H1 (cell line): ENCODE data around the gene PTPN21. TPM values are rescaled to one million over a fixed set of nuclear protein-coding genes. Genes with fewer than 3 reads are reported as not detected.

ENCODE experiments used
- CTCF ChIA-PET: fragments of 300-600 bp; sonication (Branson Sonifier 250); formaldehyde crosslinking; loops from one replicate; lab custom pipeline; 2021; ENCODE audit not compliant: partially characterized antibody; lab: Charles Lee
- POLR2A ChIA-PET: fragments of 300-600 bp; sonication (Branson Sonifier 250); formaldehyde crosslinking; loops from one replicate; lab custom pipeline; 2021; ENCODE audit warnings: inconsistent platforms; ENCODE audit not compliant: partially characterized antibody; lab: Charles Lee
- DNase-seq, 2 experiments: peaks; one replicate each; pipeline versions ENCODE4 v3.0.0 to v3.0.0-alpha.2; 2010 to 2022; ENCODE audit warnings: low spot score in 2 of 2, low read depth in 1 of 2, mixed read lengths in 1 of 2
- FAIRE-seq: peaks from 2 replicates; lab custom pipeline; 2011; peaks lifted over from hg19 to GRCh38; lab: Jason Lieb, UNC
- H2AFZ ChIP-seq: 2 replicates; pipeline ENCODE4 v1.8.1; 2012; ENCODE audit warnings: low read length, inconsistent platforms
- H2AK5ac ChIP-seq: 2 replicates; pipeline ENCODE4 v1.6.1; 2013; ENCODE audit warnings: low read depth, low read length
- H2BK120ac ChIP-seq: replicated peaks from 2 replicates; pipeline ENCODE3; 2013; ENCODE audit warnings: low read depth, low read length, inconsistent platforms
- H2BK12ac ChIP-seq: 2 replicates; pipeline ENCODE4 v1.6.1; 2013; ENCODE audit warnings: low read depth, low read length
- H2BK15ac ChIP-seq: 2 replicates; pipeline ENCODE4 v1.6.1; 2013; ENCODE audit warnings: low read length
- H2BK20ac ChIP-seq: 2 replicates; pipeline ENCODE4 v1.6.1; 2013; ENCODE audit warnings: low read length
- H2BK5ac ChIP-seq: 2 replicates; pipeline ENCODE4 v1.6.1; 2013; ENCODE audit warnings: low read depth, low read length
- H3K14ac ChIP-seq: 2 replicates; pipeline ENCODE4 v1.6.1; 2013; ENCODE audit warnings: inconsistent platforms; ENCODE audit not compliant: insufficient read length
- H3K18ac ChIP-seq: 2 replicates; pipeline ENCODE4 v1.6.1; 2013; ENCODE audit warnings: low read length; ENCODE audit errors: extremely low read depth
- H3K23ac ChIP-seq: 2 replicates; pipeline ENCODE4 v1.6.1; 2013; ENCODE audit warnings: inconsistent platforms; ENCODE audit not compliant: insufficient read length
- H3K23me2 ChIP-seq: 2 replicates; pipeline ENCODE4 v1.6.1; 2013; ENCODE audit warnings: low read depth, low read length
- H3K27ac ChIP-seq: 2 replicates; pipeline ENCODE4 v1.6.1; 2011; ENCODE audit warnings: low read depth, low read length, inconsistent platforms
- H3K27me3 ChIP-seq, 4 experiments: replicated peaks in 1 of 4; 1 replicate in 1 of 4; 2 replicates in 3 of 4; pipeline versions ENCODE4 v1.6.1 to v1.8.1; 2011 to 2013; ENCODE audit warnings: low read length in 3 of 4, mild to moderate bottlenecking in 3 of 4, inconsistent platforms in 2 of 4, mixed read lengths in 2 of 4, moderate library complexity in 1 of 4; ENCODE audit not compliant: control insufficient read depth in 3 of 4, insufficient read depth in 3 of 4; ENCODE audit errors: extremely low read depth in 1 of 4
- H3K36me3 ChIP-seq, 4 experiments: 2 replicates each; pipeline versions ENCODE4 v1.6.1 to v1.8.1; 2011 to 2013; ENCODE audit warnings: mild to moderate bottlenecking in 4 of 4, low read length in 3 of 4, moderate library complexity in 2 of 4, control low read depth in 1 of 4, inconsistent platforms in 1 of 4; ENCODE audit not compliant: insufficient read depth in 4 of 4, control insufficient read depth in 2 of 4
- H3K4ac ChIP-seq: replicated peaks from 2 replicates; pipeline ENCODE3; 2013; ENCODE audit warnings: low read length, low read depth, mixed read lengths, inconsistent platforms; ENCODE audit not compliant: insufficient read length
- H3K4me1 ChIP-seq, 4 experiments: replicated peaks in 1 of 4; 1 replicate in 1 of 4; 2 replicates in 3 of 4; pipeline versions ENCODE4 v1.6.1 to v1.8.1; 2011 to 2013; ENCODE audit warnings: low read length in 3 of 4, inconsistent platforms in 2 of 4, mixed read lengths in 1 of 4; ENCODE audit not compliant: insufficient read depth in 4 of 4, control insufficient read depth in 3 of 4
- H3K4me2 ChIP-seq, 2 experiments: 2 replicates each; pipeline versions ENCODE4 v1.6.1 to v1.8.1; 2011 to 2013; ENCODE audit warnings: low read depth in 2 of 2, low read length in 2 of 2, control low read depth in 1 of 2, inconsistent platforms in 1 of 2, mild to moderate bottlenecking in 1 of 2; ENCODE audit not compliant: insufficient read depth in 1 of 2
- H3K4me3 ChIP-seq, 4 experiments: fragments of 200-600, 300-600 bp in 1 of 4; sonication (generic), shearing (Covaris generic), sonication (Bioruptor Twin) in 1 of 4; 2 replicates each; pipeline versions ENCODE4 v1.5.1 to v1.8.1; 2011 to 2016; ENCODE audit warnings: low read length in 4 of 4, low read depth in 3 of 4, control low read depth in 2 of 4, inconsistent platforms in 2 of 4, mild to moderate bottlenecking in 2 of 4, mixed read lengths in 1 of 4, moderate library complexity in 1 of 4; ENCODE audit not compliant: insufficient read depth in 2 of 4; ENCODE audit errors: extremely low read depth in 1 of 4
- H3K56ac ChIP-seq: replicated peaks from 2 replicates; pipeline ENCODE3; 2013; ENCODE audit warnings: low read depth, mild to moderate bottlenecking, mixed read lengths, low read length, inconsistent platforms; ENCODE audit not compliant: insufficient read length
- H3K79me1 ChIP-seq: 2 replicates; pipeline ENCODE4 v1.6.1; 2013; ENCODE audit warnings: low read depth, low read length, control low read depth
- H3K79me2 ChIP-seq, 2 experiments: 2 replicates each; pipeline versions ENCODE4 v1.6.1 to v1.8.1; 2012 to 2013; ENCODE audit warnings: low read length in 2 of 2, mild to moderate bottlenecking in 2 of 2, inconsistent platforms in 1 of 2; ENCODE audit not compliant: insufficient read depth in 2 of 2, control insufficient read depth in 1 of 2
- H3K9ac ChIP-seq, 4 experiments: replicated peaks in 1 of 4; 1 replicate in 1 of 4; 2 replicates in 3 of 4; pipeline versions ENCODE4 v1.6.1 to v1.8.1; 2011 to 2013; ENCODE audit warnings: low read depth in 3 of 4, low read length in 3 of 4, control low read depth in 2 of 4, mild to moderate bottlenecking in 2 of 4, moderate library complexity in 2 of 4, inconsistent platforms in 1 of 4; ENCODE audit errors: extremely low read depth in 1 of 4
- H3K9me3 ChIP-seq, 2 experiments: 2 replicates each; pipeline versions ENCODE4 v1.6.1 to v1.8.1; 2012 to 2013; ENCODE audit warnings: mild to moderate bottlenecking in 2 of 2, moderate library complexity in 2 of 2, control low read depth in 1 of 2, inconsistent platforms in 1 of 2, low read depth in 1 of 2, low read length in 1 of 2, mixed read lengths in 1 of 2; ENCODE audit not compliant: insufficient read depth in 2 of 2
- H4K20me1 ChIP-seq, 2 experiments: replicated peaks in 1 of 2; 2 replicates each; pipeline versions ENCODE3 to v1.8.1; 2011 to 2013; ENCODE audit warnings: inconsistent platforms in 2 of 2, low read length in 2 of 2, mild to moderate bottlenecking in 1 of 2; ENCODE audit not compliant: insufficient read depth in 2 of 2, control insufficient read depth in 1 of 2
- H4K5ac ChIP-seq: 2 replicates; pipeline ENCODE4 v1.6.1; 2013; ENCODE audit warnings: low read length, low read depth, mixed read lengths, inconsistent platforms; ENCODE audit not compliant: insufficient read length
- H4K8ac ChIP-seq: 2 replicates; pipeline ENCODE4 v1.8.0; 2013; ENCODE audit warnings: mild to moderate bottlenecking, moderate library complexity, low read length, inconsistent platforms; ENCODE audit not compliant: insufficient read depth; ENCODE audit errors: extremely low read depth
- H4K91ac ChIP-seq: replicated peaks from 2 replicates; pipeline ENCODE3; 2013; ENCODE audit warnings: low read length, mixed read lengths, inconsistent platforms; ENCODE audit not compliant: insufficient read length
- E2F6 ChIP-seq: IDR thresholded peaks from 2 replicates; pipeline ENCODE4 v1.6.1; 2012; ENCODE audit warnings: inconsistent platforms
- EP300 ChIP-seq, 2 experiments: IDR thresholded peaks; 1 replicate in 1 of 2; 2 replicates in 1 of 2; pipeline ENCODE4 v1.6.1; 2011 to 2012; ENCODE audit warnings: low read depth in 2 of 2, low read length in 2 of 2, mild to moderate bottlenecking in 2 of 2, borderline replicate concordance in 1 of 2, inconsistent platforms in 1 of 2, moderate library complexity in 1 of 2
- FOSL1 ChIP-seq: IDR thresholded peaks from 2 replicates; pipeline ENCODE4 v1.6.1; 2011; ENCODE audit warnings: mild to moderate bottlenecking, low read depth, low read length, moderate library complexity; ENCODE audit not compliant: insufficient read depth
- SAP30 ChIP-seq: fragments of 300-600 bp; sonication (generic); IDR thresholded peaks from 2 replicates; pipeline ENCODE4 v1.7.1; 2012; ENCODE audit warnings: low read length, moderate library complexity, mild to moderate bottlenecking, inconsistent platforms; ENCODE audit not compliant: insufficient read depth, insufficient replicate concordance
- SIX5 ChIP-seq: IDR thresholded peaks from 2 replicates; pipeline ENCODE4 v1.6.1; 2011; ENCODE audit warnings: mild to moderate bottlenecking, low read depth, low read length
- ZNF274 ChIP-seq: IDR thresholded peaks from 2 replicates; pipeline ENCODE4 v1.7.0; 2012; ENCODE audit warnings: low read length, borderline replicate concordance; ENCODE audit errors: extremely low read depth
- WGBS, 2 experiments: shearing (Covaris generic) in 1 of 2; methylation state at CpG; one replicate each; pipeline versions ENCODE4 v1.1.6 to v1.1.7; 2013 to 2015; ENCODE audit warnings: low lambda C conversion rate in 2 of 2, mixed read lengths in 2 of 2, inconsistent platforms in 1 of 2, low coverage in 1 of 2, missing lambda C conversion rate in 1 of 2; ENCODE audit not compliant: insufficient replicate concordance in 2 of 2, insufficient coverage in 1 of 2, insufficient read length in 1 of 2; ENCODE audit errors: extremely low coverage in 1 of 2, missing lambda C conversion rate in 1 of 2; 5-methylcytosine and 5-hydroxymethylcytosine counted together
- polyA plus RNA-seq, 7 experiments: library from polyadenylated mRNA; depleted of rRNA in 3 of 7; stranded (reverse) in 5 of 7; unstranded in 2 of 7; fragments of >200 nt in 5 of 7; fragments of 200-250 nt in 2 of 7; gene quantifications; 1 replicate in 5 of 7; 2 replicates in 1 of 7; 4 replicates in 1 of 7; pipeline versions ENCODE4 v1.2.1 to v1.2.3, GENCODE V29; 2011 to 2013; ENCODE audit warnings: missing spikeins in 2 of 7, mixed read lengths in 2 of 7
- total RNA-seq: library from RNA; stranded (reverse); fragmentation: NEBNext Ultra II Directional; extraction: Animal tissue kit (Norgen Biotek cat#: 25700); gene quantifications from 2 replicates; pipeline ENCODE4 v1.2.1, GENCODE V29; 2021
- TF ChIP-seq, protein P1 (sequence below), 3 experiments: IDR thresholded peaks; 1 replicate in 2 of 3; 2 replicates in 1 of 3; pipeline versions ENCODE4 v1.5.1 to v1.6.1; 2011; ENCODE audit warnings: low read length in 3 of 3, mild to moderate bottlenecking in 3 of 3, inconsistent platforms in 2 of 3, low read depth in 1 of 3, moderate library complexity in 1 of 3; ENCODE audit not compliant: insufficient read depth in 1 of 3; ENCODE audit errors: control extremely low read depth in 1 of 3

PTPN21 gene
- total and polyA plus RNA-seq, 2 of the 8 experiments (the other 6 are each of a cell fraction or from before 2014, with no cell fraction given): 6.5 to 16.1 TPM

GRCh38 chr14:88546621-88547385, 8.0 kb downstream of the PTPN21 start:
- Histone ChIP-seq H3K79me1 (no peaks in the 10 kb centered on the region), H3K79me2 (peaks cover 0 to 3% of the 10 kb centered on the region in 2 experiments; a peak in 1 of 4 replicates), H3K27ac (no peak overlapping the region), H3K56ac (no peak overlapping the region), H4K5ac (no peak overlapping the region), H2BK12ac (no peak overlapping the region), H3K27me3 (no peaks in the 10 kb centered on the region), H3K4me2 (no peak overlapping the region), H3K9ac (no peak overlapping the region), H2BK20ac (no peak overlapping the region), H3K23me2 (no peaks in the 10 kb centered on the region), H4K91ac (no peak overlapping the region), H3K4ac (no peak overlapping the region), H3K4me1 (no peaks in the 10 kb centered on the region), H2BK15ac (no peak overlapping the region), H4K20me1 (peaks cover 0 to 2% of the 10 kb centered on the region in 2 experiments), H3K9me3 (no peaks in the 10 kb centered on the region), H3K36me3 (peaks cover 4 to 24% (median 9%) of the 10 kb centered on the region in 4 experiments; a peak in 7 of 8 replicates), H2BK120ac (no peak overlapping the region), H3K18ac (no peak overlapping the region), H3K4me3 (no peak overlapping the region), H3K14ac (no peak overlapping the region), H2BK5ac (no peak overlapping the region), H3K23ac (no peak overlapping the region), H4K8ac (no peak overlapping the region), H2AFZ (no peak overlapping the region), H2AK5ac (no peak overlapping the region)
- DNase-seq (no peak), FAIRE-seq (no peak)
- WGBS, 2 experiments: 97% methylated on average over 4 of the region's 4 CpGs; no CpG with 5 or more reads in 1 of the 2 experiments
- CTCF ChIA-PET: no interaction called here
- POLR2A ChIA-PET: no interaction called here
- TF ChIP-seq EP300 (IDR thresholded peaks at IDR 0.05; ENCODE audit: borderline replicate concordance in 1 of 2, low read depth in 2 of 2, low read length in 2 of 2) (no peak), ZNF274 (no peak), FOSL1 (no peak), SAP30 (no peak), SIX5 (no peak), E2F6 (no peak)
- TF ChIP-seq, protein P1, sequence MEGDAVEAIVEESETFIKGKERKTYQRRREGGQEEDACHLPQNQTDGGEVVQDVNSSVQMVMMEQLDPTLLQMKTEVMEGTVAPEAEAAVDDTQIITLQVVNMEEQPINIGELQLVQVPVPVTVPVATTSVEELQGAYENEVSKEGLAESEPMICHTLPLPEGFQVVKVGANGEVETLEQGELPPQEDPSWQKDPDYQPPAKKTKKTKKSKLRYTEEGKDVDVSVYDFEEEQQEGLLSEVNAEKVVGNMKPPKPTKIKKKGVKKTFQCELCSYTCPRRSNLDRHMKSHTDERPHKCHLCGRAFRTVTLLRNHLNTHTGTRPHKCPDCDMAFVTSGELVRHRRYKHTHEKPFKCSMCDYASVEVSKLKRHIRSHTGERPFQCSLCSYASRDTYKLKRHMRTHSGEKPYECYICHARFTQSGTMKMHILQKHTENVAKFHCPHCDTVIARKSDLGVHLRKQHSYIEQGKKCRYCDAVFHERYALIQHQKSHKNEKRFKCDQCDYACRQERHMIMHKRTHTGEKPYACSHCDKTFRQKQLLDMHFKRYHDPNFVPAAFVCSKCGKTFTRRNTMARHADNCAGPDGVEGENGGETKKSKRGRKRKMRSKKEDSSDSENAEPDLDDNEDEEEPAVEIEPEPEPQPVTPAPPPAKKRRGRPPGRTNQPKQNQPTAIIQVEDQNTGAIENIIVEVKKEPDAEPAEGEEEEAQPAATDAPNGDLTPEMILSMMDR (IDR thresholded peaks at IDR 0.05; ENCODE audit: control extremely low read depth in 1 of 3, insufficient read depth in 1 of 3, low read depth in 1 of 3, low read length in 3 of 3): no peak
